Kidney epithelial cell (primary cell): ENCODE measurements around the gene SEM1. TPM values are rescaled to one million over a fixed set of nuclear protein-coding genes. Genes with fewer than 3 reads are reported as not detected.

Experiments
- DNase-seq: peaks from one replicate; pipeline ENCODE4 v3.0.0-alpha.2; 2010; ENCODE audit warnings: low read depth
- H3K27me3 ChIP-seq: 2 replicates; pipeline ENCODE4 v1.6.0; 2011; ENCODE audit warnings: low read length; ENCODE audit not compliant: control insufficient read depth, insufficient read depth
- H3K36me3 ChIP-seq: 2 replicates; pipeline ENCODE4 v1.5.1; 2011; ENCODE audit warnings: low read length; ENCODE audit not compliant: control insufficient read depth, insufficient read depth
- H3K4me3 ChIP-seq: 2 replicates; pipeline ENCODE4 v1.5.1; 2011; ENCODE audit warnings: low read depth, mild to moderate bottlenecking, control low read depth, low read length
- CTCF ChIP-seq: IDR thresholded peaks from 2 replicates; pipeline ENCODE4 v1.5.1; 2011; ENCODE audit warnings: mild to moderate bottlenecking, moderate library complexity, low read length, control low read depth, inconsistent platforms; ENCODE audit not compliant: insufficient read depth, poor library complexity, severe bottlenecking
- total RNA-seq: library from RNA; depleted of rRNA; stranded (reverse); fragments of >200 nt; gene quantifications from 2 replicates; pipeline ENCODE4 v1.2.3, GENCODE V29; 2015

Gene SEM1
- total RNA-seq, 1 donor from 2014 or later: 17.6 TPM

GRCh38 chr7:96738705-96739104 is 29.1 kb upstream of the SEM1 start:
- H3K36me3 ChIP-seq: no peaks in the 10 kb centered on the region
- no peak for TF ChIP-seq CTCF
- no peak for DNase-seq
- peaks cover 8% of the 10 kb centered on the region for H3K27me3 ChIP-seq
- H3K4me3 ChIP-seq: no peak overlapping the region

- no peak for DNase-seq
- TF ChIP-seq CTCF: no peak
- Histone ChIP-seq H3K4me3 (no peak overlapping the region), H3K36me3 (no peaks in the 10 kb centered on the region), H3K27me3 (peaks cover 8% of the 10 kb centered on the region)
Observed at GRCh38 chr7:96737545-96738050, 28.0 kb upstream of the SEM1 start.

DNA sequence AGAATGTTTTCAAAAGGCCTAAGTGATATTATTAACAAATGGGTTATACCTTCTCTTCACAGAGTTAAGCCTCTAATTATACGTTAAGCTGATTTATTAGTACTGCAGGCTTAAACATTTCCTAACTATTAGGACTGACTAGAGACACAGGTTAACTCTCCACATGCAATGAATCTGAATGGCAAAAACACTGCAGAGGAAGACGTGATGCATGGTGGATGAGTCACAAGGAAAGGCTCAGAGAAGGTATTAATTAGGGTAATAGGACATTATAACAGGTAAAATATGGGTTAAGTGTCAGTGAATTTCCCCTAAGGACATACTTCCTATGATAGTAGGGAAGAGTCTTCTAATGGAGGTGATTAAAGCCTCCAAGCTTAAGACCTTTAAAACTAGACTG is 24.7 kb upstream of the SEM1 start:
- H3K4me3 ChIP-seq: no peak overlapping the region
- no peaks in the 10 kb centered on the region for H3K36me3 ChIP-seq
- DNase-seq: no peak
- TF ChIP-seq CTCF: no peak
- peaks cover 2% of the 10 kb centered on the region for H3K27me3 ChIP-seq

- no peak for DNase-seq
- Histone ChIP-seq H3K36me3 (no peaks in the 10 kb centered on the region), H3K27me3 (no peaks in the 10 kb centered on the region), H3K4me3 (no peak overlapping the region)
- no peak for TF ChIP-seq CTCF
Observed at GRCh38 chr7:96729820-96730219, 20.2 kb upstream of the SEM1 start.

DNA sequence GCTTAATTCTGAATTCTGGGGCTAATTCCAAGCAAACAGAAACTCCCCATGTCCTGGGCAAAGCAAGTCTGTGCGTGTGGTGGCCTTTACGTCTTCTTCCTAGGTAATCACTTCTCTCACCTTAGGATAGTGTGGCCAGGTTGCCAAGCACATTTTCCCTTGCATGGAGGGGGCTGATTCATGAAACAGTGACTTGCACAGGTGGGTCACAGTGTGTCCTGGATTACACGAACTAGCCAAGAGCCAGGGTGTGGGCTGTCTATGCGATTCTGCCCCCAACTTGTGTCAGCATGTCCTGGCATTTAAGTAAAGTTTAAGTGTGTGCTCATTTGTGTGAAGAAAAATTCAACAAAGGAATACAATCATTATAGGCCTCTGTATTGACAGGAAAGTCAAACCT is 18.5 kb upstream of the SEM1 start:
- no peak for DNase-seq
- Histone ChIP-seq H3K36me3 (no peaks in the 10 kb centered on the region), H3K4me3 (no peak overlapping the region), H3K27me3 (no peaks in the 10 kb centered on the region)
- TF ChIP-seq CTCF: no peak

DNA sequence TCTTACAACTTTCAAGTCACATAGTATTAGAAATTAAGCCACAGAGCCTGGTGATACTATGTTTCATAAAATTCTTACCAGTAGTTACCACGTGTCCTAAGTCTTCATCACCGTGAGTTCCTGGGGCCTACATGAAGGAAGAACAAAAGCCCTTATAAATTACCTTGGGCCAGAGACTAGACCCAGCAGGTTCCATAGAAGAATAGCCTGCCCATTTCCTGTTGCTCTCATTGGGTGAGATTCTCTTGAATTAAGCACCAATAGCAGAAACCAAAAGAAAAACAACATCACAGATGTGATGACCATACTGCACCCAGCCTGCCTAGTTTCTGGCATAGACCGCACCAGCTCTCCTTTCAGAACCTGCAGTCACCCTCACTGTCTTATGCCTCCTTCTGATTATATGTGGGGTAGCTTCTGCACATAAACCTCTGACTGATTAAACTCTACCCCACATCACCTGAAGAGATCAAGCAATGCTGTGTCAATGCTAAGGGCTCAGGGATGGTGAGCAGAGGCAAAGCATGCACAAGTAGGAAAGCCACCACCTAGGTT is 18.0 kb upstream of the SEM1 start:
- Histone ChIP-seq H3K4me3 (no peak overlapping the region), H3K27me3 (no peaks in the 10 kb centered on the region), H3K36me3 (no peaks in the 10 kb centered on the region)
- no peak for DNase-seq
- no peak for TF ChIP-seq CTCF
